Heart left ventricle (tissue), 16 donors: Measurements from ENCODE around the gene CEP85. TPM values are rescaled to one million over a fixed set of nuclear protein-coding genes. Genes with fewer than 3 reads are reported as not detected.

ENCODE experiments used
- ATAC-seq, 4 donors: fragments of 200-7000 bp; cut with Tn5 transposase; one replicate each; pipeline ENCODE4 v1.9.1; 2020 to 2022; ENCODE audit warnings: moderate library complexity in 4 of 4, mild to moderate bottlenecking in 3 of 4, moderate number of reproducible peaks in 1 of 4
- DNase-seq, 5 donors: peaks; one replicate each; pipeline ENCODE4 v3.0.0-alpha.2; 2020
- H3K27ac ChIP-seq, 12 donors: fragments of 200-600 bp; sonication (generic) in 4 of 12; one replicate each; pipeline versions ENCODE4 v1.5.0 to v1.8.0; 2016 to 2022; ENCODE audit warnings: mild to moderate bottlenecking in 2 of 12
- H3K27me3 ChIP-seq, 9 donors: fragments of 200-600 bp; sonication (generic) in 2 of 9; one replicate each; pipeline versions ENCODE4 v1.5.1 to v1.8.0; 2016 to 2022; ENCODE audit warnings: mild to moderate bottlenecking in 3 of 9
- H3K36me3 ChIP-seq, 9 donors: fragments of 200-600 bp; sonication (generic) in 2 of 9; one replicate each; pipeline versions ENCODE4 v1.5.0 to v1.8.0; 2018 to 2022; ENCODE audit warnings: mild to moderate bottlenecking in 2 of 9
- H3K4me1 ChIP-seq, 12 donors: fragments of 200-600 bp; sonication (generic) in 4 of 12; one replicate each; pipeline versions ENCODE4 v1.5.0 to v1.8.0; 2016 to 2022; ENCODE audit warnings: mild to moderate bottlenecking in 3 of 12
- H3K4me3 ChIP-seq, 12 donors: fragments of 200-600 bp; sonication (generic) in 4 of 12; one replicate each; pipeline versions ENCODE4 v1.5.0 to v1.8.0; 2017 to 2022; ENCODE audit warnings: mild to moderate bottlenecking in 9 of 12, moderate library complexity in 4 of 12
- H3K9me3 ChIP-seq, 12 donors: fragments of 200-600 bp; sonication (generic) in 4 of 12; one replicate each; pipeline versions ENCODE4 v1.5.0 to v1.8.0; 2016 to 2022; ENCODE audit warnings: mild to moderate bottlenecking in 1 of 12
- CTCF ChIP-seq, 12 donors: fragments of 200-600 bp; sonication (generic) in 4 of 12; IDR thresholded peaks; one replicate each; pipeline versions ENCODE4 v1.5.0 to v1.8.0; 2018 to 2022; ENCODE audit warnings: antibody characterized with exemption in 12 of 12, mild to moderate bottlenecking in 5 of 12
- POLR2A ChIP-seq, 2 donors: fragments of 450-650 bp; IDR thresholded peaks; one replicate each; pipeline ENCODE4 v1.6.1; 2017; ENCODE audit warnings: antibody characterized with exemption in 2 of 2, mild to moderate bottlenecking in 2 of 2, moderate library complexity in 2 of 2
- WGBS, 4 donors: extraction: QIAGEN DNeasy Blood & Tissue Kit in 2 of 4; methylation state at CpG; one replicate each; pipeline versions ENCODE4 v1.1.5 to v1.1.7; 2013 to 2018; 5-methylcytosine and 5-hydroxymethylcytosine counted together
- intact Hi-C, 10 donors: fragments of 100-400 bp; cut with DNase I; formaldehyde crosslinking; loops; one replicate each; pipeline versions ENCODE4 v1.11.1 to v1.14.2; 2022
- polyA plus RNA-seq, 2 donors: library from polyadenylated mRNA; stranded (reverse); fragments of 200-250 nt; gene quantifications; one replicate each; pipeline ENCODE4 v1.2.3, GENCODE V29; 2013
- total RNA-seq, 9 donors: library from RNA; depleted of rRNA in 2 of 9; stranded (reverse); fragments of >200 nt in 2 of 9; fragmentation: NEBNext Ultra II Directional in 3 of 9; extraction: Animal tissue kit (Norgen Biotek cat#: 25700) in 3 of 9; gene quantifications; one replicate each; pipeline versions ENCODE4 v1.1.0 to v1.2.4, GENCODE V29; 2016 to 2023
- donor health status: ischemic (EF 13 %, LVEDD 7.1; RV severe dilation, severe dysfunction).
- donor health status: healthy with polysubstance abuse.
- donor health status: DM: no; HTN: yes; CAD: no.
- donor health status: DM: no; HTN: no; CAD: no.
- donor health status: ischemic (EF 25% LVEDD 6.9; RV normal size, moderate dysfunction).
- donor health status: ischemic (EF 25% LVEDD 5.7; RV mildly dilated, moderate dysfunction).
- donor health status: healthy.
- donor health status: DM: yes; HTN: yes; CAD: no.
- donor health status: ischemic (EF 35%, LVEDD 5.7; RV mildly dilated, moderate dysfunction).
- donor health status: nonischemic (EF 11% LVEDD 7.7; RV severe dilation, severe dysfunction).
- donor health status: DM: yes; HTN: yes; CAD: no.
- donor health status: PGD.
- donor health status: ischemic (EF 29% LVEDD 5.4; RV normal size, mild dysfunction).
- donor health status: nonischemic (EF 23%, LVEDD 6.1; RV moderate dilation, normal function).

The CEP85 gene
- total and polyA plus RNA-seq, 11 donors: 13.4 to 180 (median 41.6) TPM

DNA sequence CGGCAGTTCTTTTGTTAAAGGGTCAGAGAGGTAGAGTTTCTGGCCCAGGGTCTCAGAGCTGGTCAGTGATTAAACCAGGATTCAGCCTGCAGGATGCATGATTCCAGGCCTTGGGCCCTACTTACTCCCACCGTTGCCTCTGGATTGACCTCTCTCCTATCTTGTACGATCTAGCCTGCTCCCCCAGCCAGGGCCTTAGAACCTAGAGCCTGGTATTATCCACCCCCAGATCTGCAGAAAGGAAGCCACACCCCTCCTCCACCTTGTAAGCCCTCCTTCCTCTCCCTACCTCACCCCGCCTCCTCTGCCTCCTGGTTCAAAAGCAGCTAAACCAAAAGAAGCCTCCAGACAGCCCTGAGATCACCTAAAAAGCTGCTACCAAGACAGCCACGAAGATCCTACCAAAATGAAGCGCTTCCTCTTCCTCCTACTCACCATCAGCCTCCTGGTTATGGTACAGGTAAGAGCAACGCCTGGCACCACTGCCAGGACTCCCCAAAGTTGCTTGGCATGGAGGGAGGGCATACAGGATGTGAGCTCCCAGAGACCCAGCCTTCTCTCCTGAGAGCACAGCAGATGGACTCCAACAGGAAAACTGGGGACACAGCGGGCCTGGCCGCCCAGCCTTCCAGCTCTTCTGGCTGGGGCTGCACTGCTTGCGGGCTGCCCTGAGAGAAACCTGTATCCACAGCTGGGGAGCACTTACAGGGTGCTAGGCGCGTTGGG is 83.8 kb downstream of the CEP85 start, which contains the start of gene CD52:
CD52 (plus strand) TSS at position 347 of the 726 bp plus-strand sequence; CDS start at position 407, 60 bp downstream.
- DNase-seq (peak in 1 of 5 donors; percentile 32), ATAC-seq (peak in 1 of 4 donors; percentile 34)
- intact Hi-C loops: loop anchor here in 3 of 10 donors (2.0 to 10.0 kb wide), 3 partner anchors 33 to 283 kb away; partner anchors contain the start of gene ZNF593OS (in 1 of the 3)
- H3K36me3 ChIP-seq: no peaks in the 10 kb centered on the region
- peak within 1 kb of the TSS in 9 of 12 donors; percentile 11 to 88 (median 51) for H3K27ac ChIP-seq
- 58 to 77% (median 67%) methylated on average over 12 of the region's 12 CpGs for WGBS, 4 donors
- H3K4me1 ChIP-seq: peaks cover 0 to 78% (median 7%) of the 10 kb centered on the region in 12 donors
- TF ChIP-seq POLR2A (IDR thresholded peaks at IDR 0.05): no peak
- TF ChIP-seq CTCF (IDR thresholded peaks at IDR 0.05): no peak
- H3K9me3 ChIP-seq: no peaks in the 10 kb centered on the region
- peak within 1 kb of the TSS in 9 of 12 donors; percentile 3 to 63 (median 18) for H3K4me3 ChIP-seq
- H3K27me3 ChIP-seq: no peaks in the 10 kb centered on the region

GRCh38 chr1:26318338-26319064 is 84.5 kb downstream of the CEP85 start:
- peak overlapping the region in 8 of 12 donors; percentile 42 to 88 (median 51) for H3K27ac ChIP-seq
- intact Hi-C loops: loop anchor here in 1 of 10 donors (10.0 kb wide), 1 partner anchor 284 kb away; no protein-coding TSS in a partner anchor
- H3K9me3 ChIP-seq: no peaks in the 10 kb centered on the region
- peaks cover 0 to 76% (median 7%) of the 10 kb centered on the region in 12 donors for H3K4me1 ChIP-seq
- ATAC-seq (peak in 2 of 4 donors; percentile 17 to 27), DNase-seq (peak in 1 of 5 donors; percentile 55)
- H3K4me3 ChIP-seq: peak overlapping the region in 9 of 12 donors; percentile 3 to 63 (median 18)
- TF ChIP-seq CTCF (IDR thresholded peaks at IDR 0.05): no peak
- no peak for TF ChIP-seq POLR2A (IDR thresholded peaks at IDR 0.05)
- H3K27me3 ChIP-seq: no peaks in the 10 kb centered on the region
- no peaks in the 10 kb centered on the region for H3K36me3 ChIP-seq
- WGBS, 4 donors: 84 to 86% (median 85%) methylated on average over 9 of the region's 9 CpGs

- Histone ChIP-seq H3K4me1 (peaks cover 0 to 52% (median 7%) of the 10 kb centered on the region in 12 donors), H3K36me3 (no peaks in the 10 kb centered on the region), H3K9me3 (no peaks in the 10 kb centered on the region), H3K4me3 (peak overlapping the region in 1 of 12 donors; percentile 34), H3K27me3 (no peaks in the 10 kb centered on the region), H3K27ac (peak overlapping the region in 1 of 12 donors; percentile 60)
- ATAC-seq (peak in 1 of 4 donors; percentile 15), DNase-seq (no peak)
- no peak for TF ChIP-seq CTCF (IDR thresholded peaks at IDR 0.05)
- TF ChIP-seq POLR2A (IDR thresholded peaks at IDR 0.05): no peak
- intact Hi-C loops: loop anchor here (1.0 to 10.0 kb wide), 17 partner anchors 34 to 219 kb away; partner anchors contain the start of genes C1orf232 (in 3 of the 10), ZNF593 (in 3 of the 10), CNKSR1 (in 1 of the 10) and ZNF593OS (in 1 of the 10)
- 58 to 71% (median 67%) methylated on average over 2 of the region's 2 CpGs; no CpG with 5 or more reads in 1 of the 4 donors for WGBS, 4 donors
Measured at GRCh38 chr1:26320896-26321295, 86.9 kb downstream of the CEP85 start.
